22Rv1 (cell line): ENCODE measurements around the gene NAPSA.

ENCODE experiments used
- H3K27ac ChIP-seq: fragments of 450-650 bp; 2 replicates; pipeline ENCODE4 v1.5.1; 2017
- CTCF ChIP-seq: fragments of 450-650 bp; IDR thresholded peaks from 2 replicates; pipeline ENCODE4 v1.5.1; 2017; ENCODE audit warnings: mild to moderate bottlenecking
- ZFX ChIP-seq: fragments of 450-650 bp; IDR thresholded peaks from 2 replicates; pipeline ENCODE4 v1.6.1; 2017; ENCODE audit warnings: antibody characterized with exemption, borderline replicate concordance

NAPSA gene

GRCh38 chr19:50320596-50320995 lies 44.8 kb downstream of the NAPSA start:
- TF ChIP-seq CTCF = no peak
- no peak for TF ChIP-seq ZFX
- no peak overlapping the region for H3K27ac ChIP-seq

- TF ChIP-seq CTCF = no peak
- no peak for TF ChIP-seq ZFX
- H3K27ac ChIP-seq = no peak overlapping the region
Observed at GRCh38 chr19:50320051-50320450, 45.4 kb downstream of the NAPSA start.

GRCh38 chr19:50319156-50319555 lies 46.3 kb downstream of the NAPSA start:
- TF ChIP-seq CTCF = no peak
- TF ChIP-seq ZFX = no peak

GRCh38 chr19:50318438-50318837 lies 47.0 kb downstream of the NAPSA start:
- no peak overlapping the region for H3K27ac ChIP-seq
- TF ChIP-seq CTCF = no peak
- no peak for TF ChIP-seq ZFX

More at GRCh38 chr19:50319156-50319555, 46.3 kb downstream of the NAPSA start:
- no peak overlapping the region for H3K27ac ChIP-seq

- no peak overlapping the region for H3K27ac ChIP-seq
- TF ChIP-seq ZFX (no peak), CTCF (no peak)
Observed at GRCh38 chr19:50317115-50317514, 48.3 kb downstream of the NAPSA start.

- no peak overlapping the region for H3K27ac ChIP-seq
- no peak for TF ChIP-seq CTCF
Observed at GRCh38 chr19:50315773-50316448, 49.5 kb downstream of the NAPSA start.

- no peak overlapping the region for H3K27ac ChIP-seq
- TF ChIP-seq ZFX = no peak
Observed at GRCh38 chr19:50314724-50315708, 50.4 kb downstream of the NAPSA start.
